Fibroblast of lung (primary cell): Measurements from ENCODE around the gene POU2F1.

Experiments used
- EZH2 ChIP-seq: IDR thresholded peaks from 2 replicates; pipeline ENCODE4 v1.5.1; 2012; ENCODE audit warnings: low read length, control low read depth, mild to moderate bottlenecking; ENCODE audit errors: missing control alignments
- TF ChIP-seq, protein P1 (sequence below), 2 donors: IDR thresholded peaks in 1 of 2; conservative IDR thresholded peaks in 1 of 2; 1 replicate in 1 of 2; 2 replicates in 1 of 2; pipeline ENCODE4 v1.5.1; 2011 to 2012; ENCODE audit warnings: low read length in 2 of 2, control low read depth in 1 of 2, inconsistent platforms in 1 of 2, low read depth in 1 of 2, mild to moderate bottlenecking in 1 of 2

DNA sequence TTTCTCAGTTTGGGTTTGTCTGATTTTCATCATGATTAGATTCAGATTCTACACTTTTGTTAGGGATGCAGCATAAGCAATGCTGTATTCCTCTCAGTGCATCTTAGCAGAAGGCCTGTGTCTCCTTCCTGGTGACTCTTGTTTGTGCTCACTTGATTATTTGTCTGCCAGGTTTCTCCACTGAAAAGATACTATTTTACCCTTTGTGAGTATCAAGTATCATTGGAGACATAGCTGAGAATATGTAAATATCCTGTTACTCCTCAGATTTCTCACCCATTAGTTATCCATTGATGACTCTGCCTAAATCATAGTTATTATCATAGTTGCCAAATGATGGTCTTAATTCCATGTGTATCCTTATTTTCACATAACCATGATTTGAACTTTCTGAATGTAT is 148.5 kb downstream of the POU2F1 start:
- TF ChIP-seq, protein P1, sequence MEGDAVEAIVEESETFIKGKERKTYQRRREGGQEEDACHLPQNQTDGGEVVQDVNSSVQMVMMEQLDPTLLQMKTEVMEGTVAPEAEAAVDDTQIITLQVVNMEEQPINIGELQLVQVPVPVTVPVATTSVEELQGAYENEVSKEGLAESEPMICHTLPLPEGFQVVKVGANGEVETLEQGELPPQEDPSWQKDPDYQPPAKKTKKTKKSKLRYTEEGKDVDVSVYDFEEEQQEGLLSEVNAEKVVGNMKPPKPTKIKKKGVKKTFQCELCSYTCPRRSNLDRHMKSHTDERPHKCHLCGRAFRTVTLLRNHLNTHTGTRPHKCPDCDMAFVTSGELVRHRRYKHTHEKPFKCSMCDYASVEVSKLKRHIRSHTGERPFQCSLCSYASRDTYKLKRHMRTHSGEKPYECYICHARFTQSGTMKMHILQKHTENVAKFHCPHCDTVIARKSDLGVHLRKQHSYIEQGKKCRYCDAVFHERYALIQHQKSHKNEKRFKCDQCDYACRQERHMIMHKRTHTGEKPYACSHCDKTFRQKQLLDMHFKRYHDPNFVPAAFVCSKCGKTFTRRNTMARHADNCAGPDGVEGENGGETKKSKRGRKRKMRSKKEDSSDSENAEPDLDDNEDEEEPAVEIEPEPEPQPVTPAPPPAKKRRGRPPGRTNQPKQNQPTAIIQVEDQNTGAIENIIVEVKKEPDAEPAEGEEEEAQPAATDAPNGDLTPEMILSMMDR (conservative IDR thresholded peaks at IDR 0.05 in 1 of 2, IDR thresholded peaks at IDR 0.05 in 1 of 2; ENCODE audit: low read depth in 1 of 2, low read length in 2 of 2) = no peak
- no peak for TF ChIP-seq EZH2
